Progenitor cell of endocrine pancreas (in vitro differentiated cells): ENCODE data around the gene SECISBP2. TPM values are rescaled to one million over a fixed set of nuclear protein-coding genes. Genes with fewer than 3 reads are reported as not detected.

Experiments
- DNase-seq: peaks from one replicate; pipeline ENCODE4 v3.0.0; 2021; ENCODE audit warnings: low spot score; ENCODE audit not compliant: unreplicated experiment
- H3K27ac Mint-ChIP-seq: 2 replicates; pipeline ENCODE4 v1.8.0; 2021; ENCODE audit warnings: mild to moderate bottlenecking, moderate library complexity, mixed read lengths
- H3K27me3 Mint-ChIP-seq: 2 replicates; pipeline ENCODE4 v1.8.0; 2021; ENCODE audit warnings: mixed read lengths
- H3K36me3 Mint-ChIP-seq: 2 replicates; pipeline ENCODE4 v1.8.0; 2022; ENCODE audit warnings: mixed read lengths; ENCODE audit not compliant: insufficient read depth
- H3K4me1 Mint-ChIP-seq: 2 replicates; pipeline ENCODE4 v1.8.0; 2021; ENCODE audit warnings: low read depth, mixed read lengths
- H3K4me3 Mint-ChIP-seq: 2 replicates; pipeline ENCODE4 v1.8.0; 2021; ENCODE audit warnings: low read depth, mild to moderate bottlenecking, moderate library complexity, mixed read lengths
- H3K9me3 Mint-ChIP-seq: 2 replicates; pipeline ENCODE4 v1.8.0; 2021; ENCODE audit warnings: low read depth, mixed read lengths
- total RNA-seq: library from RNA; stranded (reverse); gene quantifications from 2 replicates; pipeline ENCODE4 v1.2.1, GENCODE V29; 2021
- TF ChIP-seq, protein P1 (sequence below): fragments of 200-600 bp; sonication (generic); IDR thresholded peaks from one replicate; pipeline ENCODE4 v1.5.0; 2021; ENCODE audit warnings: antibody characterized with exemption, mild to moderate bottlenecking; ENCODE audit not compliant: unreplicated experiment

The SECISBP2 gene
- total RNA-seq, 1 donor from 2014 or later, result 73.5 TPM

GRCh38 chr9:89372230-89372816, 54.0 kb downstream of the SECISBP2 start:
- Mint-ChIP-seq H3K27me3 (no peaks in the 10 kb centered on the region), H3K36me3 (no peaks in the 10 kb centered on the region), H3K9me3 (no peaks in the 10 kb centered on the region), H3K27ac (no peak overlapping the region), H3K4me1 (no peaks in the 10 kb centered on the region), H3K4me3 (no peak overlapping the region)
- no peak for DNase-seq
- TF ChIP-seq, protein P1, sequence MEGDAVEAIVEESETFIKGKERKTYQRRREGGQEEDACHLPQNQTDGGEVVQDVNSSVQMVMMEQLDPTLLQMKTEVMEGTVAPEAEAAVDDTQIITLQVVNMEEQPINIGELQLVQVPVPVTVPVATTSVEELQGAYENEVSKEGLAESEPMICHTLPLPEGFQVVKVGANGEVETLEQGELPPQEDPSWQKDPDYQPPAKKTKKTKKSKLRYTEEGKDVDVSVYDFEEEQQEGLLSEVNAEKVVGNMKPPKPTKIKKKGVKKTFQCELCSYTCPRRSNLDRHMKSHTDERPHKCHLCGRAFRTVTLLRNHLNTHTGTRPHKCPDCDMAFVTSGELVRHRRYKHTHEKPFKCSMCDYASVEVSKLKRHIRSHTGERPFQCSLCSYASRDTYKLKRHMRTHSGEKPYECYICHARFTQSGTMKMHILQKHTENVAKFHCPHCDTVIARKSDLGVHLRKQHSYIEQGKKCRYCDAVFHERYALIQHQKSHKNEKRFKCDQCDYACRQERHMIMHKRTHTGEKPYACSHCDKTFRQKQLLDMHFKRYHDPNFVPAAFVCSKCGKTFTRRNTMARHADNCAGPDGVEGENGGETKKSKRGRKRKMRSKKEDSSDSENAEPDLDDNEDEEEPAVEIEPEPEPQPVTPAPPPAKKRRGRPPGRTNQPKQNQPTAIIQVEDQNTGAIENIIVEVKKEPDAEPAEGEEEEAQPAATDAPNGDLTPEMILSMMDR, result no peak

GRCh38 chr9:89372979-89373378, 54.7 kb downstream of the SECISBP2 start:
- no peak for DNase-seq
- Mint-ChIP-seq H3K9me3 (no peaks in the 10 kb centered on the region), H3K27ac (peak overlapping the region; percentile 73), H3K4me1 (no peaks in the 10 kb centered on the region), H3K27me3 (no peaks in the 10 kb centered on the region), H3K4me3 (no peak overlapping the region), H3K36me3 (no peaks in the 10 kb centered on the region)
- TF ChIP-seq, protein P1, result no peak

DNA sequence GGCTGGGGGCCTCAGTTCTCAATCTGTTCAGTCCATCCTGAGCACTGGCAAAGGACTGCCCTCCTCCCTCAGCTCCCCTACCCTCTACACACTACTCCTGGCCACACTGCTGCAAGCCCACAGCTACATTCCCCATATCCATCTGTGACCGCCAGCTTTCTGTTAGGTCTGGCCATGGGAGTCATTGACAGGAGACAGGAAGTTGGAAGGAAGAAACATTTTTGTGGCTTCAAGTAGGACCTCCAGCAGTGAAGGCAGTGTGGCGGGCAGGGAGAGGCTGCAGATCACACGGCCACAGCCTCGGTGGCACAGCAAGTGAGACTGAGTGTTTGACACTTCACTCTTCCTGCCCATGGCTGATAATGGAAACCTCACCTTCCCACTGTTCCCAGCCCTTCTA, 55.9 kb downstream of the SECISBP2 start:
- no peaks in the 10 kb centered on the region for H3K4me1 Mint-ChIP-seq
- H3K4me3 Mint-ChIP-seq, result no peak overlapping the region
- TF ChIP-seq, protein P1, result no peak
- DNase-seq, result no peak
- H3K36me3 Mint-ChIP-seq, result peaks cover 2% of the 10 kb centered on the region
- no peaks in the 10 kb centered on the region for H3K27me3 Mint-ChIP-seq
- no peaks in the 10 kb centered on the region for H3K9me3 Mint-ChIP-seq
- H3K27ac Mint-ChIP-seq, result no peak overlapping the region

DNA sequence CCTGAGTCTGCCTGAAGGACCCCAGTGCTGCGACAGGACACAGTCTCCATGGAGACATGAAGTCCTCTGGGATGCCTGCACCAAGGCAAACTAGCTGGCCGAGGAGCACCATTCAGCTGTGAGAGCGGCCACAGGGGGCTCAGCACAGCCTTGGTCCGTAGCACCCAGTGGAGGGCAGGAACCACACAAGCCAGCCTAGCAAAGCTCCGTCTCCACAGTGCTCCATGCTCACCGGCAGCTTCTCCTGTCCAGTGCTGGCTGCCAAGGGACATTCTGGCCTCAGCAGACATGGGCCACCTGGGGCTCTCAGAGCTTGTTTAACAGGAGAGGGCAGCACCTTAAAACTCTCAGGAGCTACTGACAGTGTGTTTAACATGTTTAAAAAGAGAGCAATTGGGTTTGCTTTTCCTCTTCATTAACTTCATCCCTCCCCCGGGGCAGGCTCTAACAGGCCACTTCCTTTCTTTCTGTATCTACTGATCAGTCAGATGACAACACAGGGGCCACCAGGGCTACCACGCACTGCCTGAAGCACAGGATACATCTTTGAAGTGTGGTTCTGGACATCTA, 57.0 kb downstream of the SECISBP2 start:
- no peak for DNase-seq
- Mint-ChIP-seq H3K4me1 (no peaks in the 10 kb centered on the region), H3K27ac (no peak overlapping the region), H3K4me3 (no peak overlapping the region), H3K9me3 (no peaks in the 10 kb centered on the region), H3K36me3 (peaks cover 4% of the 10 kb centered on the region), H3K27me3 (no peaks in the 10 kb centered on the region)
- TF ChIP-seq, protein P1, result no peak

DNA sequence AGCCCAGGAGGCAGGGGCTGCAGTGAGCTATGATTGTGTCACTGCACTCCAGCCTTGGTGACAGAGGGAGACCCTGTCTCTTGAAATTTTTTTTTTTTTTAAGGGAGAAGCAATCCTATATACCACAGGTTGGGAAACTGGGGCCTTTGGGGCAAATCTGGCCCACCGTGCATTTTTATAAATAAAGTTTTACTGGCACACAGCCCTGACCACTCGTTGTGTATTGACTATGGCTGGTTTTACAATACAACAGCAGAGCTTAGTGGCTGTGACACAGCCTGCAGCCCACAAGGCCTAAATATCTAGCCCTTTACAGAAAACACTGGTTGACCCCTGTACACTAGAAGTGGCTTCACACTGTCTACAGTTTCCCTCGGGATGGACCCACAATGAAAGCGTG, 58.0 kb downstream of the SECISBP2 start:
- TF ChIP-seq, protein P1, result no peak
- Mint-ChIP-seq H3K36me3 (peaks cover 4% of the 10 kb centered on the region), H3K27ac (no peak overlapping the region), H3K4me3 (no peak overlapping the region), H3K4me1 (no peaks in the 10 kb centered on the region), H3K9me3 (no peaks in the 10 kb centered on the region), H3K27me3 (no peaks in the 10 kb centered on the region)
- no peak for DNase-seq
